HG02870 (cell line): ENCODE measurements around the gene SLC34A3.

Experiments used
- ATAC-seq: cut with Tn5 transposase; IDR thresholded peaks from one replicate; pipeline ENCODE4 v1.9.1; 2021; ENCODE audit warnings: mild to moderate bottlenecking, moderate library complexity; ENCODE audit not compliant: unreplicated experiment

The SLC34A3 gene

GRCh38 chr9:137217276-137218211 lies 13.2 kb upstream of the SLC34A3 start:
- ATAC-seq, result no peak

GRCh38 chr9:137218212-137218753 lies 12.4 kb upstream of the SLC34A3 start:
- ATAC-seq, result no peak

DNA sequence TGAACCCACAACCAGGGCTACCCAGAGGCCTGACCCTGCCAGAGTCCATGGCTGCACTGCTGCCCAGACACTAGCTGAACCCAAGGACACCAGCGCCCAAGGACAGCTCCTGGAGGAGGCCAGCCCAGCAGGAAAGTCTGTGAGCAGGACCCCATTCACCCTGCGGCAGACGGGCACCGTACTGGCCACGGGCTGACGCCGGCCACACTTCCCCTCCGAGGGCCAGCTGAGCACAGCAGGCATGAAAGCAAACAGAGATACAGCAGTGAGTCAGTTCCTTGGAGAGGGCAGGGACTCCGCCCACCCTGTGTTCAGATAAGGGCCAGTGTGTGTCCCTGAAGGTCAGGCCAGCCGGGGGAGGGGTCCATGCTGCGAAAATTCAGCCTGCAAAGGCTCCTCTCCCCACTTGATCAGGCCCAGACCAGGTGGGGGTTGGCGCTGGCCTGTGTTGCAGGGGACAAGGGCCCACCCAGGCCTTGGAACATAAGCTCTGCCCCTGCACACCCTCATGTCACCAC lies 11.9 kb upstream of the SLC34A3 start:
- ATAC-seq, result no peak

DNA sequence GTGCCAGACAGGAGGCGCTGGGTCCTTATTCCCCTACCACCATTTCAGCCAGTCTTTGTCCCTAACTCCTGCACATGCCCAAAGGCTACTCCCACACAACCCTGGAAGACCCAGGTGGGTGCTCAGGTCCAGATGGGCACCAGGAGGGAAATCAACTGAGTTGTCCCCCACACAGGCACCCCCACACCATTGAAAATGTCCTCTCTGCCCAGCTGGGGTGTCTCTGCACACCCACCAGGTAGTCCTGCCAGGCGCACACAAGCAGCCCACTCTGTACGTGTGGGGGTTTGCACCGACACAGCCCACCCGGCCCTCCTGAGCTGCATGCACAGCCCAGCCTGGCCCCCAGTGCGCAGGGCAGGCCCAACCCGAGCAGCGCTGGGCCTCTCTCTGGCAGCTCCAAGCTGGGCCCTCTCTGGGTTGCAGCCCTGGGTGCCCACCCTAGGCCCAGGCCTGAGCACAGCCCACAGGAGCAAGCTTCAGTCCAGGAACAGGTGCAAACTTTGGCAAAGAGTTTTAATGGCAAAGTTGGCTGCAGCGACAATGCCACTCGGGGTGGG lies 10.9 kb upstream of the SLC34A3 start:
- ATAC-seq, result no peak

- no peak for ATAC-seq
Observed at GRCh38 chr9:137220317-137221094, 10.2 kb upstream of the SLC34A3 start.

- ATAC-seq, result no peak
Observed at GRCh38 chr9:137221095-137221505, 9.6 kb upstream of the SLC34A3 start.

DNA sequence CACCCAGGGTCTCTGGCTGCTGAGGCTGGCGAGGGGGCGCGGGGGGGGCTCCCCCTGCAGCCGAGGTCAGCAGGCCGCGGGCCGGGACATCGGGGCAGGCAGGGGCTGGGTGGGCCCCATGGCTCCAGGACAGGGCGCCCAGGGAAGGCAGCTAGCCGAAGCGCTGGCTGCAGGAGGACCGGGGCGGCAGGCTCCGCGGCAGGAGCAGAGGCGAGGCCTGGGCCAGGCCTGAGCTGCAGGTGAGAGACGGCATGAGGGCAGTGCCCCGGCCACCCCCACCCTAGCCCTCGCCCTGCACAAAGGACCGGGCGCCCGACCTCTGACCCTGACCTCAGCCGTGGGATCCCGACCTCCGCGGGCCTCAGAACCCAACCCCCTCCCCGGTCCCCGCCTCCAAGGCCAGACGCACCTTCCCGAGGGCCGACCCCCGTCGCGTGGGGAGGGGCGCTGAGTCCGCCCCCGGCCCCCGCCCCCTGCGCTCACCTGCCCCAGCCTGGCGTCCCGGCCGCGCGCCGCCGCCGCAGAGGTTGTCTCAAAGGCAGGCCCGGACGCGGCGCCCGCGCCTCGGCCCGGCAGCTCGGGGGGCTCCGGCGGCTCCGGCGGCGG lies 9.1 kb upstream of the SLC34A3 start:
- no peak for ATAC-seq

GRCh38 chr9:137222190-137223077 lies 8.3 kb upstream of the SLC34A3 start, which contains the start of gene RNF208:
Gene RNF208 (minus strand): TSS chr9:137222240. CDS start chr9:137221212, 1,028 bp downstream.
- no peak for ATAC-seq

DNA sequence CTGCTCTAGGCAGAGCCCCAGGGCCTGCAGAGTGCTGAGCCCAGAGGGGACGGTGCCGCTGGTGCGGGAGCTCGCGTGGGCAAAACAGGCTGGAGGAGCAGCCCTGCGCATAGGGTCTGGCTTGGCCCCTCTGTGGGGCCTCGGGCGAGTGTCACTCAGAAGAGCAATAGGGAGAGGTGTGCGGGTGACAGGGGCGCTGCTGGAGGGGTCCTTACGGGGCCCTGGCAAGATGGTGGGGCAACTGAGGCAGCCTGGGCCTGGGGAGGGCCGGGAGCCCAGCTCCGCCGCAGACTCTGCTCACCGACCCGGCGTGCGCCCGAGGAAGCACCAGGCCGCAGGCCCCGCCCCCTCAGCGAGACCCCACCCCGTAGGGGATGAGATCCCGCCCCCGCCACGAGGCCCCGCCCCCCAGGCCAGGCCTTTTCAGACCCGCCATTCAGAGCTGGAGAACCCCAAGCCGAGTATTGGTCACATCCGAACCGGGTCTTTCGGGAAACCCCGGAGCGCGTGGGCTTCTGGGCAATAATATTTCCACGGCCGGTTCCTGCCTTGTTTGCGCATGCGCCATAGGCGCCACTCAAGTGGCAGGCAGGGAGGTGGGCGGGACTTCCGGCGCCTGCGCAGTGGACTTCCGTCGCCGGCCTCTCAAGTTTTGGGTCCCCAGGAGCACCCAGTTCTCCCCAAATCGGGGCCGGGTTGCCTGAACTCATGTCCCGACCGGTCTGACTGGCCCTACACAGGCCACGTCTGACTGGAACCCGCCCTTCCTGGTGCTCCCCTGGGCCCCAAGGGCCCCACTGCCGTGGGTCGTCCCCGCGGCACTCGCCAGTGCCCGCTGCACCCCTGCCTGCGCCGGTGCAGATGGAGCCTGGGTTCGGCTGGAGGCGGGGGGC lies 7.4 kb upstream of the SLC34A3 start:
- peak; percentile 65 for ATAC-seq

DNA sequence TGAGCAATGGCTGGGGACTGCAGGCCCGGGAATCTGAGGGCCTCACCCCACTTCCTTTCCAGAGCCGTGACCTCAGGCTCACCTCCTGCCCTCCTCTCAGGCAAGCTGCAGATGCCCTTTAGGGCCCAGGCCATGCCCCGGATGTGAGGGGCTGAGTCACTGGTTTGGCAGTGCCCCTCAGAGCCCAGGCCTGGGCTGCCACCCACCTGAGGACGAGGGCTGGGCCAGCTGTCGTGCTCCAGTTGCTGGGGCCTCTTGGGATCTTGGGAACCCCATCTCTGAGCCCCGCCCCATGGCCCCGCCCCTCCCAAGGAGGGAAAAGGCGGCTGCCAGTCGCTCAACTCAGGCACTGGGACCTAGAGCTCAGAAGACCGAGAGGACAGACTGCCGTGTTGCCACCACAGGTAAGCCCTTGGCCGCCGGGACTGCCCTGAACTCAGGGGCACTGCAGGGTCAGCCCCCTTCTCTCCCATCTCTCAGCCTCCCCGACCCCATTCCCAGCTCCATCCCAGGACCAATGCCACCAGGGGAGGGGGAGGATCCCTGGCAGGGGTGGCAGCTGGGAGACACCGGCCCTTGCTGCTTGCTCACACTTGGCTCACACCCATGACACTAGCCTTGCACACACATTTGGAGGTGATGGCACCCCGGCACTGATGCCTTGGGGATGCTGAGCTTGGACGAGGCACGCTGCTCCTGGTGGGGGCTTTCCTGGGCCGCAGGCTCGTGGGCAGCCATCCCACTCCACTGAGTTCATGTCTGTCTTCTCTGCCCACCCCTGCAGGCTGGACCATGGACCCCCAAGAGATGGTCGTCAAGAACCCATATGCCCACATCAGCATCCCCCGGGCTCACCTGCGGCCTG lies 5.6 kb upstream of the SLC34A3 start, which contains the start of gene CYSRT1:
Gene CYSRT1 (plus strand): TSS at position 345 of the 865 bp plus-strand sequence. CDS start 448 bp downstream, at position 793.
- no peak for ATAC-seq

DNA sequence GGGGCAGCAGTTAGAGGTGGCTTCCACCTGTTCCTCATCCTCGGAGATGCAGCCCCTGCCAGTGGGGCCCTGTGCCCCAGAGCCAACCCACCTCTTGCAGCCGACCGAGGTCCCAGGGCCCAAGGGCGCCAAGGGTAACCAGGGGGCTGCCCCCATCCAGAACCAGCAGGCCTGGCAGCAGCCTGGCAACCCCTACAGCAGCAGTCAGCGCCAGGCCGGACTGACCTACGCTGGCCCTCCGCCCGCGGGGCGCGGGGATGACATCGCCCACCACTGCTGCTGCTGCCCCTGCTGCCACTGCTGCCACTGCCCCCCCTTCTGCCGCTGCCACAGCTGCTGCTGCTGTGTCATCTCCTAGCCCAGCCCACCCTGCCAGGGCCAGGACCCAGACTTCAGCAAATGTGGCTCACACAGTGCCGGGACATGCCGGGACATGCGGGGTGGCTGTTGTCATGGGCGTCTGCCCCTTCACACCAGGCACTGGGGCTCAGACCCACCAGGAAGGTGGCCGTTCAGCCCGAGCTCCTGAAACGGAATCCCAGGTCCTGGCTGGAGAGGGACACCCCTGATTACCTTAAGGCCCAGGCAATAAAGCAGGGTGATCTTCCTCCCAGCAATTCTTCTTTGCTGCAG lies 4.9 kb upstream of the SLC34A3 start:
- no peak for ATAC-seq

GRCh38 chr9:137226338-137227053 lies 4.2 kb upstream of the SLC34A3 start:
- ATAC-seq, result no peak

- no peak for ATAC-seq
Observed at GRCh38 chr9:137227054-137227852, 3.4 kb upstream of the SLC34A3 start, which contains the start of gene RNF224. Gene RNF224 (plus strand): TSS chr9:137227502. CDS start chr9:137228336, 834 bp downstream.

- ATAC-seq, result no peak
Observed at GRCh38 chr9:137227853-137228505, 2.7 kb upstream of the SLC34A3 start.

- ATAC-seq, result no peak
Observed at GRCh38 chr9:137228506-137228967, 2.2 kb upstream of the SLC34A3 start.
